Peyer's patch (tissue), 4 donors: ENCODE data around the gene TMEM72. TPM values are rescaled to one million over a fixed set of nuclear protein-coding genes. Genes with fewer than 3 reads are reported as not detected.
A peak's percentile ranks its signal among the peaks of the same experiment; 100 is the strongest.

Source experiments
- DNase-seq, 3 donors: peaks; one replicate each; pipeline ENCODE4 v3.0.0-alpha.2; 2017 to 2019
- H3K27ac ChIP-seq, 4 donors: fragments of 200-600 bp; sonication (generic); one replicate each; pipeline ENCODE4 v1.5.1; 2016 to 2019
- H3K27me3 ChIP-seq, 2 donors: fragments of 200-600 bp; sonication (generic); one replicate each; pipeline ENCODE4 v1.5.1; 2019
- H3K36me3 ChIP-seq, 3 donors: fragments of 200-600 bp; sonication (generic); one replicate each; pipeline ENCODE4 v1.5.1; 2016 to 2019
- H3K4me1 ChIP-seq, 4 donors: fragments of 200-600 bp; sonication (generic); one replicate each; pipeline ENCODE4 v1.5.1; 2016 to 2019
- H3K4me3 ChIP-seq, 4 donors: fragments of 200-600 bp; sonication (generic); 1 replicate in 3 of 4; 2 replicates in 1 of 4; pipeline ENCODE4 v1.5.1; 2016 to 2019; ENCODE audit warnings: mild to moderate bottlenecking in 1 of 4
- H3K9me3 ChIP-seq, 4 donors: fragments of 200-600 bp; sonication (generic); one replicate each; pipeline ENCODE4 v1.5.1; 2016 to 2019; ENCODE audit warnings: mild to moderate bottlenecking in 1 of 4
- CTCF ChIP-seq, 6 experiments: fragments of 450-650 bp in 4 of 6; fragments of 200-600 bp in 2 of 6; sonication (generic) in 1 of 6; IDR thresholded peaks; one replicate each; pipeline ENCODE4 v1.5.1; 2017 to 2019; ENCODE audit warnings: antibody characterized with exemption in 6 of 6, mild to moderate bottlenecking in 3 of 6, moderate library complexity in 1 of 6
- POLR2A ChIP-seq, 2 donors: fragments of 450-650 bp; IDR thresholded peaks; one replicate each; pipeline ENCODE4 v1.5.1; 2017; ENCODE audit warnings: antibody characterized with exemption in 2 of 2, mild to moderate bottlenecking in 2 of 2, moderate library complexity in 2 of 2
- total RNA-seq, 4 donors: library from RNA; depleted of rRNA; stranded (reverse); fragments of >200 nt; gene quantifications; one replicate each; pipeline ENCODE4 v1.1.0, GENCODE V29; 2016

The TMEM72 gene
- total RNA-seq, 4 donors from 2014 or later: 0.53 TPM; not detected in 3

GRCh38 chr10:44883593-44884331 lies 27.4 kb upstream of the TMEM72 start:
- TF ChIP-seq CTCF (IDR thresholded peaks at IDR 0.05): no peak
- TF ChIP-seq POLR2A (IDR thresholded peaks at IDR 0.05): no peak
- no peaks in the 10 kb centered on the region for H3K27me3 ChIP-seq
- no peak overlapping the region for H3K27ac ChIP-seq
- no peaks in the 10 kb centered on the region for H3K9me3 ChIP-seq
- H3K36me3 ChIP-seq: no peaks in the 10 kb centered on the region
- H3K4me3 ChIP-seq: no peak overlapping the region
- DNase-seq: no peak
- H3K4me1 ChIP-seq: peaks cover 0 to under 1% (median 0%) of the 10 kb centered on the region in 4 donors

GRCh38 chr10:44885710-44886109 lies 25.4 kb upstream of the TMEM72 start:
- Histone ChIP-seq H3K4me1 (peaks cover 0 to 19% (median 0%) of the 10 kb centered on the region in 4 donors), H3K9me3 (no peaks in the 10 kb centered on the region), H3K4me3 (no peak overlapping the region), H3K36me3 (no peaks in the 10 kb centered on the region), H3K27me3 (no peaks in the 10 kb centered on the region), H3K27ac (no peak overlapping the region)
- TF ChIP-seq POLR2A (IDR thresholded peaks at IDR 0.05) (no peak), CTCF (IDR thresholded peaks at IDR 0.05) (no peak)
- DNase-seq: no peak

GRCh38 chr10:44886966-44887365 lies 24.2 kb upstream of the TMEM72 start:
- no peaks in the 10 kb centered on the region for H3K27me3 ChIP-seq
- no peak overlapping the region for H3K27ac ChIP-seq
- H3K36me3 ChIP-seq: no peaks in the 10 kb centered on the region
- TF ChIP-seq POLR2A (IDR thresholded peaks at IDR 0.05) (no peak), CTCF (IDR thresholded peaks at IDR 0.05) (no peak)
- H3K9me3 ChIP-seq: no peaks in the 10 kb centered on the region
- peaks cover 0 to 25% (median 0%) of the 10 kb centered on the region in 4 donors for H3K4me1 ChIP-seq
- no peak overlapping the region for H3K4me3 ChIP-seq
- DNase-seq: no peak

GRCh38 chr10:44888886-44889285 lies 22.3 kb upstream of the TMEM72 start:
- no peaks in the 10 kb centered on the region for H3K9me3 ChIP-seq
- H3K4me3 ChIP-seq: no peak overlapping the region
- peaks cover 0 to 25% (median 0%) of the 10 kb centered on the region in 4 donors for H3K4me1 ChIP-seq
- no peaks in the 10 kb centered on the region for H3K36me3 ChIP-seq
- H3K27me3 ChIP-seq: no peaks in the 10 kb centered on the region
- H3K27ac ChIP-seq: no peak overlapping the region
- TF ChIP-seq CTCF (IDR thresholded peaks at IDR 0.05) (no peak), POLR2A (IDR thresholded peaks at IDR 0.05) (no peak)
- no peak for DNase-seq

GRCh38 chr10:44889834-44890233 lies 21.3 kb upstream of the TMEM72 start:
- no peaks in the 10 kb centered on the region for H3K36me3 ChIP-seq
- TF ChIP-seq CTCF (IDR thresholded peaks at IDR 0.05) (no peak), POLR2A (IDR thresholded peaks at IDR 0.05) (no peak)
- H3K4me3 ChIP-seq: no peak overlapping the region
- peak overlapping the region in 1 of 4 donors; percentile 80 for H3K27ac ChIP-seq
- H3K4me1 ChIP-seq: peaks cover 0 to 25% (median 0%) of the 10 kb centered on the region in 4 donors
- no peaks in the 10 kb centered on the region for H3K9me3 ChIP-seq
- no peaks in the 10 kb centered on the region for H3K27me3 ChIP-seq
- no peak for DNase-seq
